ENCODE results near the gene RAB24. TPM values are rescaled to one million over a fixed set of nuclear protein-coding genes. Genes with fewer than 3 reads are reported as not detected.

The RAB24 gene
- total and polyA plus RNA-seq, 7 donors: 14.9 to 38.2 (median 21.1) TPM

DNA sequence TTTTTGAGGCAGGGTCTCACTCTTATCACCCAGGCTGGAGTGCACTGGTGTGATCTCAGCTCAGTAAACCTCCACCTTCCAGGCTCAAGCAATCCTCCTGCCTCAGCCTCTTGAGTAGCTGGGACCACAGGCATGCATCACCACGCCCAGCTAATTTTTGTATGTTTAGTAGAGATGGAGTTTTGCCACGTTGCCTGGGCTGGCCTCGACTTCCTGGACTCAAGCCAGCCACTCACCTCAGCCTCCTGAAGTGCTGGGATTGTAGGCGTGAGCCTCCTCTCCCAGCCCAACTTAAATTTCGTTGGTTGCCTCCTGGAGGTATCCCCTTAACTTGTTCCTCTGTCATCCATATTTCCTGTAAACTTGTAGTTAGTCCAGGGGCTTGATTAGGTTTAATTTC lies 47.2 kb downstream of the RAB24 start:
- DNase-seq (no peak), ATAC-seq (no peak)
- H3K27me3 ChIP-seq (ENCODE audit: insufficient read depth in 3 of 3, low read length in 2 of 3): no peaks in the 10 kb centered on the region
- intact Hi-C loops (cut with DNase I): loop anchor here in 1 of 2 donors (5.0 kb wide), 1 partner anchor 144 kb away; no protein-coding TSS in a partner anchor
- H3K27ac ChIP-seq: no peak overlapping the region
- no peaks in the 10 kb centered on the region for H3K9me3 ChIP-seq
- peaks cover 7 to 92% of the 10 kb centered on the region in 2 donors for H3K36me3 ChIP-seq (ENCODE audit: insufficient read depth in 1 of 2, low read depth in 1 of 2)
- peaks cover 9% of the 10 kb centered on the region for H3K4me1 ChIP-seq
- no peak overlapping the region for H3K4me3 ChIP-seq
- TF ChIP-seq, protein P1, sequence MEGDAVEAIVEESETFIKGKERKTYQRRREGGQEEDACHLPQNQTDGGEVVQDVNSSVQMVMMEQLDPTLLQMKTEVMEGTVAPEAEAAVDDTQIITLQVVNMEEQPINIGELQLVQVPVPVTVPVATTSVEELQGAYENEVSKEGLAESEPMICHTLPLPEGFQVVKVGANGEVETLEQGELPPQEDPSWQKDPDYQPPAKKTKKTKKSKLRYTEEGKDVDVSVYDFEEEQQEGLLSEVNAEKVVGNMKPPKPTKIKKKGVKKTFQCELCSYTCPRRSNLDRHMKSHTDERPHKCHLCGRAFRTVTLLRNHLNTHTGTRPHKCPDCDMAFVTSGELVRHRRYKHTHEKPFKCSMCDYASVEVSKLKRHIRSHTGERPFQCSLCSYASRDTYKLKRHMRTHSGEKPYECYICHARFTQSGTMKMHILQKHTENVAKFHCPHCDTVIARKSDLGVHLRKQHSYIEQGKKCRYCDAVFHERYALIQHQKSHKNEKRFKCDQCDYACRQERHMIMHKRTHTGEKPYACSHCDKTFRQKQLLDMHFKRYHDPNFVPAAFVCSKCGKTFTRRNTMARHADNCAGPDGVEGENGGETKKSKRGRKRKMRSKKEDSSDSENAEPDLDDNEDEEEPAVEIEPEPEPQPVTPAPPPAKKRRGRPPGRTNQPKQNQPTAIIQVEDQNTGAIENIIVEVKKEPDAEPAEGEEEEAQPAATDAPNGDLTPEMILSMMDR (IDR thresholded peaks at IDR 0.05): no peak
- WGBS, 3 donors: 52 to 66% (median 56%) methylated on average over 5 of the region's 5 CpGs

DNA sequence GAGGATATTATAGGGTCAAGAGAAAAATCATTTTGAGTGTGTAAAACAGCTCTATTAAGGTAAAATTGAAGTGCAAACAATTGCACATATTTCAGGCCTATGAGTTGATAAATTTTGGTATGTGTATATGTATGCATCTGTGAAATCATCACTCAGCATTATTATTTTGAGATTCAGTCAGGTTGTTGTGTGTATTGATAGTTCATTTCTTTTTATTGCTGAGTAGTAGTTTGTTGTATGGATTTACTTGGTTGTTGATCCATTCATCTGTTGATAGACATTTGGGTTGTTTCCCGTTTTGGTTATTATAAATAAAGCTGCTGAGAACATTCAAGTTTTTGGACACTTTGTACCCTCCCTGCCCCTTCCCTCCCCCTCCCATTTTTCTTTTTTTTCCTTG lies 50.3 kb downstream of the RAB24 start:
- Histone ChIP-seq H3K27ac (no peak overlapping the region), H3K36me3 (ENCODE audit: insufficient read depth in 1 of 2, low read depth in 1 of 2) (peaks cover 9 to 90% of the 10 kb centered on the region in 2 donors), H3K27me3 (ENCODE audit: insufficient read depth in 3 of 3, low read length in 2 of 3) (no peaks in the 10 kb centered on the region), H3K4me3 (no peak overlapping the region), H3K9me3 (no peaks in the 10 kb centered on the region), H3K4me1 (peaks cover 6% of the 10 kb centered on the region)
- 75 to 82% (median 80%) methylated on average over 1 of the region's 1 CpG for WGBS, 3 donors
- DNase-seq (no peak), ATAC-seq (no peak)
- intact Hi-C loops (cut with DNase I): no loop called here
- TF ChIP-seq, protein P1 (IDR thresholded peaks at IDR 0.05): no peak

Other genes starting within 250 kb of the RAB24 start
- 1 to 10 TPM; 3.2 to 6.5 (median 4.3) TPM for gene FGFR4, start 216.8 kb downstream of the RAB24 start, total RNA-seq
- gene FGFR4, start 216.8 kb downstream of the RAB24 start, polyA plus RNA-seq: 1 to 10 TPM; 1.6 to 4.6 (median 3.1) TPM
- 10 to 100 TPM; 38.5 to 56.2 (median 43.2) TPM for gene NSD1, start 169.9 kb downstream of the RAB24 start, total RNA-seq
- gene NSD1, start 169.9 kb downstream of the RAB24 start, polyA plus RNA-seq: 10 to 100 TPM in 1 of 3 donors, 1 to 10 TPM in 2; 6.0 to 29.9 (median 6.1) TPM
- 10 to 100 TPM; 19.9 to 66.8 (median 44.3) TPM for gene PRELID1, start 80 bp upstream of the RAB24 start, total RNA-seq
- gene PRELID1, start 80 bp upstream of the RAB24 start, polyA plus RNA-seq: 100 to 1,000 TPM in 1 of 3 donors, 10 to 100 TPM in 2; 44.3 to 201 (median 56.8) TPM
- 1 to 10 TPM; 2.3 to 4.2 (median 2.8) TPM for gene MXD3, start 8.2 kb upstream of the RAB24 start, total RNA-seq
- gene MXD3, start 8.2 kb upstream of the RAB24 start, polyA plus RNA-seq: 1 to 10 TPM in 2 of 3 donors, under 1 TPM in 1; 0.80 to 2.1 (median 1.3) TPM
- 10 to 100 TPM; 28.7 to 55.8 (median 43.1) TPM for gene LMAN2, start 47.9 kb upstream of the RAB24 start, total RNA-seq
- 100 to 1,000 TPM; 103 to 193 (median 162) TPM for gene LMAN2, start 47.9 kb upstream of the RAB24 start, polyA plus RNA-seq
- 10 to 100 TPM in 3 of 4 donors, 1 to 10 TPM in 1; 5.5 to 23.2 (median 10.5) TPM for gene RGS14, start 54.2 kb upstream of the RAB24 start, total RNA-seq
- gene RGS14, start 54.2 kb upstream of the RAB24 start, polyA plus RNA-seq: 10 to 100 TPM in 1 of 3 donors, 1 to 10 TPM in 2; 3.6 to 10.0 (median 6.7) TPM
- not detected for gene SLC34A1, start 80.7 kb upstream of the RAB24 start, total RNA-seq
- not detected for gene SLC34A1, start 80.7 kb upstream of the RAB24 start, polyA plus RNA-seq
- not detected for gene PFN3, start 96.9 kb upstream of the RAB24 start, total RNA-seq
- gene PFN3, start 96.9 kb upstream of the RAB24 start, polyA plus RNA-seq: not detected
- under 1 TPM in 1 of 4 donors, not detected in 3; 0.40 TPM for gene F12, start 105.8 kb upstream of the RAB24 start, total RNA-seq
- gene F12, start 105.8 kb upstream of the RAB24 start, polyA plus RNA-seq: under 1 TPM; 0.06 to 0.81 (median 0.09) TPM
- 10 to 100 TPM; 15.8 to 22.6 (median 19.1) TPM for gene GRK6, start 123.0 kb upstream of the RAB24 start, total RNA-seq
- 10 to 100 TPM; 12.3 to 14.6 (median 13.2) TPM for gene GRK6, start 123.0 kb upstream of the RAB24 start, polyA plus RNA-seq
- gene PRR7, start 143.1 kb upstream of the RAB24 start, total RNA-seq: 1 to 10 TPM in 3 of 4 donors, under 1 TPM in 1; 0.88 to 2.6 (median 1.8) TPM
- 1 to 10 TPM in 1 of 3 donors, under 1 TPM in 2; 0.39 to 3.8 (median 0.48) TPM for gene PRR7, start 143.1 kb upstream of the RAB24 start, polyA plus RNA-seq
- 10 to 100 TPM; 17.7 to 28.4 (median 24.3) TPM for gene DBN1, start 169.9 kb upstream of the RAB24 start, total RNA-seq
- 10 to 100 TPM in 2 of 3 donors, 1 to 10 TPM in 1; 8.1 to 20.8 (median 20.1) TPM for gene DBN1, start 169.9 kb upstream of the RAB24 start, polyA plus RNA-seq
- 100 to 1,000 TPM; 134 to 221 (median 161) TPM for gene PDLIM7, start 193.9 kb upstream of the RAB24 start, total RNA-seq
- gene PDLIM7, start 193.9 kb upstream of the RAB24 start, polyA plus RNA-seq: 100 to 1,000 TPM; 174 to 254 (median 221) TPM
- gene DOK3, start 206.1 kb upstream of the RAB24 start, total RNA-seq: 1 to 10 TPM; 2.4 to 5.4 (median 3.1) TPM
- 1 to 10 TPM in 2 of 3 donors, under 1 TPM in 1; 0.44 to 5.0 (median 3.8) TPM for gene DOK3, start 206.1 kb upstream of the RAB24 start, polyA plus RNA-seq
- 10 to 100 TPM; 37.2 to 41.0 (median 40.2) TPM for gene DDX41, start 213.2 kb upstream of the RAB24 start, total RNA-seq
- gene DDX41, start 213.2 kb upstream of the RAB24 start, polyA plus RNA-seq: 10 to 100 TPM; 45.6 to 71.6 (median 57.3) TPM